Adrenal gland (tissue), 12 donors: ENCODE measurements around the gene BMERB1. TPM values are rescaled to one million over a fixed set of nuclear protein-coding genes. Genes with fewer than 3 reads are reported as not detected.

Source experiments
- DNase-seq, 7 donors: peaks; one replicate each; pipeline ENCODE4 v3.0.0-alpha.2; 2019 to 2020
- H3K27ac ChIP-seq, 5 donors: fragments of 200-600 bp; sonication (generic) in 4 of 5; 1 replicate in 3 of 5; 2 replicates in 2 of 5; pipeline versions ENCODE4 v1.5.1 to v1.8.0; 2016 to 2020; ENCODE audit warnings: mild to moderate bottlenecking in 1 of 5
- H3K27me3 ChIP-seq: fragments of 200-600 bp; 2 replicates; pipeline ENCODE4 v1.8.0; 2021
- H3K36me3 ChIP-seq, 2 donors: fragments of 200-600 bp; replicated peaks in 1 of 2; 1 replicate in 1 of 2; 2 replicates in 1 of 2; pipeline versions ENCODE4 v1.5.1 to v1.8.0; 2018 to 2022
- H3K4me1 ChIP-seq, 2 donors: fragments of 200-600 bp; replicated peaks in 1 of 2; 1 replicate in 1 of 2; 2 replicates in 1 of 2; pipeline versions ENCODE4 v1.5.1 to v1.8.0; 2018 to 2021
- H3K4me3 ChIP-seq, 4 donors: fragments of 200-600 bp; sonication (generic) in 3 of 4; one replicate each; pipeline ENCODE4 v1.5.1; 2016 to 2018
- H3K9me3 ChIP-seq, 3 donors: fragments of 200-600 bp; sonication (generic) in 1 of 3; replicated peaks in 1 of 3; 1 replicate in 2 of 3; 2 replicates in 1 of 3; pipeline versions ENCODE4 v1.5.1 to v1.8.0; 2016 to 2021
- POLR2A ChIP-seq, 2 donors: fragments of 450-650 bp; IDR thresholded peaks; one replicate each; pipeline ENCODE4 v1.6.1; 2017; ENCODE audit warnings: antibody characterized with exemption in 2 of 2, mild to moderate bottlenecking in 2 of 2, moderate library complexity in 1 of 2
- WGBS, 4 donors: extraction: QIAGEN DNeasy Blood & Tissue Kit in 2 of 4; methylation state at CpG; one replicate each; pipeline versions ENCODE4 v1.1.5 to v1.1.7; 2013 to 2017; 5-methylcytosine and 5-hydroxymethylcytosine counted together
- intact Hi-C, 2 donors: fragments of 100-400 bp; cut with DNase I; formaldehyde crosslinking; loops; one replicate each; pipeline versions ENCODE4 v1.14.1 to v1.15.0; 2022 to 2023
- polyA plus RNA-seq, 3 donors: library from polyadenylated mRNA; stranded (reverse); fragments of 200-250 nt in 2 of 3; fragments of 350-450 nt in 1 of 3; fragmentation: Illumina TruSeq in 1 of 3; extraction: RNeasy Lipid Tissue Mini Kit (QIAGEN cat#74804) in 1 of 3; gene quantifications; one replicate each; pipeline ENCODE4 v1.2.3, GENCODE V29; 2013 to 2014
- total RNA-seq, 9 donors: library from RNA; depleted of rRNA in 4 of 9; stranded (reverse); fragments of >200 nt in 4 of 9; fragments of 120-200 nt in 1 of 9; fragmentation: NEBNext Ultra II Directional in 1 of 9; extraction: Animal tissue kit (Norgen Biotek cat#: 25700) in 1 of 9; gene quantifications; one replicate each; pipeline versions ENCODE4 v1.1.0 to v1.2.4, GENCODE V29; 2013 to 2023
- TF ChIP-seq, protein P1 (sequence below), 6 experiments: fragments of 450-650 bp in 4 of 6; fragments of 200-600 bp in 2 of 6; sonication (generic) in 1 of 6; IDR thresholded peaks; 1 replicate in 5 of 6; 2 replicates in 1 of 6; pipeline versions ENCODE4 v1.5.1 to v1.8.0; 2016 to 2021; ENCODE audit warnings: antibody characterized with exemption in 6 of 6, mild to moderate bottlenecking in 2 of 6, moderate library complexity in 1 of 6
- donor health status: healthy with polysubstance abuse.
- donor health status: Bipolar disorder and iron deficiency.
- donor health status: DM: yes; HTN: yes; CAD: no.
- donor health status: DM: no; HTN: no; CAD: no.
- donor health status: DM: no; HTN: no; CAD: no.
- donor health status: DM: yes; HTN: yes; CAD: no.

BMERB1 gene
- total and polyA plus RNA-seq, 12 donors, result 9.8 to 56.0 (median 18.7) TPM

- no peak overlapping the region for H3K4me3 ChIP-seq
- H3K9me3 ChIP-seq, result no peaks in the 10 kb centered on the region
- DNase-seq, result no peak
- no peaks in the 10 kb centered on the region for H3K36me3 ChIP-seq
- TF ChIP-seq, protein P1, sequence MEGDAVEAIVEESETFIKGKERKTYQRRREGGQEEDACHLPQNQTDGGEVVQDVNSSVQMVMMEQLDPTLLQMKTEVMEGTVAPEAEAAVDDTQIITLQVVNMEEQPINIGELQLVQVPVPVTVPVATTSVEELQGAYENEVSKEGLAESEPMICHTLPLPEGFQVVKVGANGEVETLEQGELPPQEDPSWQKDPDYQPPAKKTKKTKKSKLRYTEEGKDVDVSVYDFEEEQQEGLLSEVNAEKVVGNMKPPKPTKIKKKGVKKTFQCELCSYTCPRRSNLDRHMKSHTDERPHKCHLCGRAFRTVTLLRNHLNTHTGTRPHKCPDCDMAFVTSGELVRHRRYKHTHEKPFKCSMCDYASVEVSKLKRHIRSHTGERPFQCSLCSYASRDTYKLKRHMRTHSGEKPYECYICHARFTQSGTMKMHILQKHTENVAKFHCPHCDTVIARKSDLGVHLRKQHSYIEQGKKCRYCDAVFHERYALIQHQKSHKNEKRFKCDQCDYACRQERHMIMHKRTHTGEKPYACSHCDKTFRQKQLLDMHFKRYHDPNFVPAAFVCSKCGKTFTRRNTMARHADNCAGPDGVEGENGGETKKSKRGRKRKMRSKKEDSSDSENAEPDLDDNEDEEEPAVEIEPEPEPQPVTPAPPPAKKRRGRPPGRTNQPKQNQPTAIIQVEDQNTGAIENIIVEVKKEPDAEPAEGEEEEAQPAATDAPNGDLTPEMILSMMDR (IDR thresholded peaks at IDR 0.05), result no peak
- TF ChIP-seq POLR2A (IDR thresholded peaks at IDR 0.05), result no peak
- 57 to 75% (median 73%) methylated on average over 9 of the region's 9 CpGs for WGBS, 4 donors
- intact Hi-C loops, result no loop called here
- no peaks in the 10 kb centered on the region for H3K27me3 ChIP-seq
- H3K4me1 ChIP-seq, result peaks cover 0 to 28% of the 10 kb centered on the region in 2 donors
- H3K27ac ChIP-seq, result peak overlapping the region in 2 of 5 donors; percentile 8 to 75
Observed at GRCh38 chr16:15519790-15520189, 85.4 kb downstream of the BMERB1 start.

DNA sequence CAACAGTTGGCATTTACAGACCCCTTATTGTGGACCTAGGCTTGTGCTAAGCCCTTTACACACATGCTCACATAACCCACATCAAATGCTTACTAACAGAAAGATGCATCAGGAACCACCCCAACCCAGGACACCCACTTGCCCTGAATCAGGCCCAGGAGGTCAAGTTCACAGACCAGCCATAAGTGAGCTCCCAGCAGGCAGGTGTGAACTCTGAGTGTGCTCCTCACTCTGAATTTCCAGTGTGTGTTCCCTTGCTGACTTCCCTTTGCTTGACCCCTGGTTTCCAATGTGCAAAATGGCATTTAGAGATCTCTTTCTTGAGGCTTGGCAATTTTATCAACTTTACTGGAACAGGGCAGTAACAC, 87.0 kb downstream of the BMERB1 start:
- intact Hi-C loops, result no loop called here
- Histone ChIP-seq H3K9me3 (no peaks in the 10 kb centered on the region), H3K27me3 (no peaks in the 10 kb centered on the region), H3K4me1 (peaks cover 0 to 28% of the 10 kb centered on the region in 2 donors), H3K36me3 (no peaks in the 10 kb centered on the region), H3K27ac (peak overlapping the region in 2 of 5 donors; percentile 19 to 73), H3K4me3 (no peak overlapping the region)
- TF ChIP-seq, protein P1 (IDR thresholded peaks at IDR 0.05), result no peak
- no peak for TF ChIP-seq POLR2A (IDR thresholded peaks at IDR 0.05)
- no peak for DNase-seq

DNA sequence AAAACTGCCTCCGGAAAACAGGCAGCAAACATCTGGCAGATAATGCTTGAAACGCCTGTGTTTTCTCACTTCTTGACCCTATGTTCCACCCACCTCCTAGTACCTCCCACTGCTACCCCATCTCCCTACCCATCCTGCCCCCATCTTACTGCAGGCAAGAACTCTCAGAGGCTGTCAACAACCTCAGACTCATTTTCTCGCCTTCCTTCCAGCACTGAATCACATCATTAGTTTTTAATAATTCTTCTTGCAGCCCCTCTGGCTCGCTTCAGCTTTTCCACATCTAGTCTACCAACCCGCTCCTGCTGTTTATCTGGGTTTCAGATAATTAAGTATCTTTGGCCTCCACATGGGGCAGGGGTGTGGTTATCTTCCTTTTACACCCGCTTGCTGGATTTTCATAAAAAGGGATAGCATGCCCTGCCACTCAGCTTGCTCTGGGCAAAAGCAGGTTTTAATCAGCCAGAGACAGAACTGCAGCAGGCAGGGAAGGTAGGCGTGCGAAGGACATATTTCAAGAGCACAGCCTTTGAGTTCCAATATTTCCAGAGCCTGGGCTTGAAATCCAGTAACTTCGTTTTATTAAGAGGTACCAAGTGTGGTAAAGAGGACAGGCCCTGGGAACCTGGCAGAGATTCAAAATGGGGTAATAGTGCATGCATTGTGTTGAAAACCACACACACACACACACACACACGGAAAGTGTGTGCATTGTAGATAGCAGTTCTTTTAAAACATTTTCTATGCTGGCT, 87.5 kb downstream of the BMERB1 start:
- H3K36me3 ChIP-seq, result no peaks in the 10 kb centered on the region
- H3K9me3 ChIP-seq, result no peaks in the 10 kb centered on the region
- H3K27ac ChIP-seq, result peak overlapping the region in 3 of 5 donors; percentile 9 to 62 (median 19)
- no peaks in the 10 kb centered on the region for H3K27me3 ChIP-seq
- peak in 2 of 7 donors; percentile 33 to 56 for DNase-seq
- 69 to 73% (median 73%) methylated on average over 10 of the region's 10 CpGs for WGBS, 4 donors
- peaks cover 0 to 28% of the 10 kb centered on the region in 2 donors for H3K4me1 ChIP-seq
- intact Hi-C loops, result no loop called here
- H3K4me3 ChIP-seq, result no peak overlapping the region
- TF ChIP-seq, protein P1 (IDR thresholded peaks at IDR 0.05), result no peak
- TF ChIP-seq POLR2A (IDR thresholded peaks at IDR 0.05), result no peak

- Histone ChIP-seq H3K4me1 (peaks cover 0 to 28% of the 10 kb centered on the region in 2 donors), H3K27me3 (no peaks in the 10 kb centered on the region), H3K4me3 (no peak overlapping the region), H3K9me3 (no peaks in the 10 kb centered on the region), H3K27ac (peak overlapping the region in 1 of 5 donors; percentile 19), H3K36me3 (no peaks in the 10 kb centered on the region)
- DNase-seq, result peak in 3 of 7 donors; percentile 21 to 42 (median 24)
- 71 to 81% (median 75%) methylated on average over 9 to 10 of the region's 10 CpGs for WGBS, 4 donors
- TF ChIP-seq POLR2A (IDR thresholded peaks at IDR 0.05), result no peak
- TF ChIP-seq, protein P1 (IDR thresholded peaks at IDR 0.05), result peak in 1 of 6 experiments; percentile 17
- intact Hi-C loops, result no loop called here
Observed at GRCh38 chr16:15523092-15523541, 88.7 kb downstream of the BMERB1 start.
